Left ventricle myocardium inferior (tissue), 1 donor: ENCODE results near the gene OVCH1. TPM values are rescaled to one million over a fixed set of nuclear protein-coding genes. Genes with fewer than 3 reads are reported as not detected.

ENCODE experiments used
- total RNA-seq: library from RNA; stranded (reverse); fragmentation: NEBNext Ultra II Directional; extraction: Animal tissue kit (Norgen Biotek cat#: 25700); gene quantifications from one replicate; pipeline ENCODE4 v1.2.1, GENCODE V29; 2021
- donor health status: DM: no; HTN: yes; CAD: no; lungs with severe emphysema.

Gene OVCH1
- total RNA-seq, 1 donor from 2014 or later, result 0.25 TPM

Other genes starting within 250 kb of the OVCH1 start
- 91.1 TPM for gene ERGIC2, start 116.5 kb downstream of the OVCH1 start, total RNA-seq